NCI-H2107 treated with DMSO at 0.1 percent for 48 hours (cell line): ENCODE data around the gene CNEP1R1.
"Not testable (repeated sequence)": the region's sequence is repeated elsewhere in the genome, so short reads cannot be mapped to it uniquely, and the experiment has no call there.

ENCODE experiments used
- DNase-seq: peaks from one replicate; lab custom pipeline; 2025; ENCODE audit not compliant: unreplicated experiment; lab: John Stamatoyannopoulos, UW

CNEP1R1 gene

GRCh38 chr16:50024684-50025536, at the start of gene CNEP1R1:
CNEP1R1 (plus strand) TSS chr16:50025225; CDS start chr16:50025316, 91 bp downstream.
- DNase-seq, result peak; percentile 90

GRCh38 chr16:49977427-49977826, 47.6 kb upstream of the CNEP1R1 start:
- DNase-seq, result no peak

GRCh38 chr16:49978569-49979326, 46.3 kb upstream of the CNEP1R1 start:
- DNase-seq, result no peak

GRCh38 chr16:49980166-49980565, 44.9 kb upstream of the CNEP1R1 start:
- no peak for DNase-seq

- DNase-seq, result no peak
Measured at GRCh38 chr16:49986351-49987124, 38.5 kb upstream of the CNEP1R1 start.

- DNase-seq, result no peak
Measured at GRCh38 chr16:49987381-49987780, 37.6 kb upstream of the CNEP1R1 start.

- no peak for DNase-seq
Measured at GRCh38 chr16:49992825-49993224, 32.2 kb upstream of the CNEP1R1 start.

- no peak for DNase-seq
Measured at GRCh38 chr16:49993579-49993978, 31.4 kb upstream of the CNEP1R1 start.

GRCh38 chr16:49994006-49994405, 31.0 kb upstream of the CNEP1R1 start:
- no peak for DNase-seq

- DNase-seq, result no peak
Measured at GRCh38 chr16:49995720-49996119, 29.3 kb upstream of the CNEP1R1 start.

- no peak for DNase-seq
Measured at GRCh38 chr16:49997721-49998251, 27.2 kb upstream of the CNEP1R1 start.

- no peak for DNase-seq
Measured at GRCh38 chr16:49998991-49999390, 26.0 kb upstream of the CNEP1R1 start.

- DNase-seq, result no peak
Measured at GRCh38 chr16:50001144-50001543, 23.9 kb upstream of the CNEP1R1 start.

GRCh38 chr16:50002190-50002589, 22.8 kb upstream of the CNEP1R1 start:
- DNase-seq, result no peak

- no peak for DNase-seq
Measured at GRCh38 chr16:50004239-50004638, 20.8 kb upstream of the CNEP1R1 start.

GRCh38 chr16:50006964-50007363, 18.1 kb upstream of the CNEP1R1 start:
- DNase-seq, result no peak

- no peak for DNase-seq
Measured at GRCh38 chr16:50007744-50008143, 17.3 kb upstream of the CNEP1R1 start.

- no peak for DNase-seq
Measured at GRCh38 chr16:50010212-50010611, 14.8 kb upstream of the CNEP1R1 start.

GRCh38 chr16:50011707-50012106, 13.3 kb upstream of the CNEP1R1 start:
- no peak for DNase-seq

- DNase-seq, result no peak
Measured at GRCh38 chr16:50012182-50012581, 12.8 kb upstream of the CNEP1R1 start.

- DNase-seq, result not testable (repeated sequence)
Measured at GRCh38 chr16:50014211-50014610, 10.8 kb upstream of the CNEP1R1 start.
